NCI-H2196 (cell line): ENCODE measurements around the gene SLBP.
"Not testable (repeated sequence)": the region's sequence is repeated elsewhere in the genome, so short reads cannot be mapped to it uniquely, and the experiment has no call there.

ENCODE experiments used
- DNase-seq: peaks from one replicate; lab custom pipeline; 2025; ENCODE audit not compliant: unreplicated experiment; lab: John Stamatoyannopoulos, UW

Gene SLBP

GRCh38 chr4:1678244-1678643 is 33.9 kb downstream of the SLBP start:
- DNase-seq: no peak

GRCh38 chr4:1676605-1677525 is 35.3 kb downstream of the SLBP start:
- DNase-seq: no peak

- no peak for DNase-seq
Observed at GRCh38 chr4:1675802-1676137, 36.3 kb downstream of the SLBP start.

GRCh38 chr4:1675136-1675801 is 36.9 kb downstream of the SLBP start:
- no peak for DNase-seq

- DNase-seq: no peak
Observed at GRCh38 chr4:1674682-1675081, 37.4 kb downstream of the SLBP start.

GRCh38 chr4:1673671-1674070 is 38.4 kb downstream of the SLBP start:
- no peak for DNase-seq

- not testable (repeated sequence) for DNase-seq
Observed at GRCh38 chr4:1671011-1671410, 41.1 kb downstream of the SLBP start.

- DNase-seq: no peak
Observed at GRCh38 chr4:1670279-1670678, 41.8 kb downstream of the SLBP start.

- DNase-seq: no peak
Observed at GRCh38 chr4:1669850-1670249, 42.3 kb downstream of the SLBP start.

- DNase-seq: no peak
Observed at GRCh38 chr4:1669270-1669669, 42.8 kb downstream of the SLBP start.

GRCh38 chr4:1668488-1668840 is 43.7 kb downstream of the SLBP start:
- DNase-seq: peak; percentile 6

- no peak for DNase-seq
Observed at GRCh38 chr4:1667273-1667672, 44.8 kb downstream of the SLBP start.

- DNase-seq: no peak
Observed at GRCh38 chr4:1666391-1666790, 45.7 kb downstream of the SLBP start.

GRCh38 chr4:1664141-1664540 is 48.0 kb downstream of the SLBP start:
- no peak for DNase-seq

GRCh38 chr4:1663549-1663948 is 48.6 kb downstream of the SLBP start:
- no peak for DNase-seq

GRCh38 chr4:1661695-1662094 is 50.4 kb downstream of the SLBP start:
- DNase-seq: no peak

GRCh38 chr4:1660948-1661677 is 51.0 kb downstream of the SLBP start:
- no peak for DNase-seq

GRCh38 chr4:1659104-1660043 is 52.7 kb downstream of the SLBP start:
- DNase-seq: no peak

- no peak for DNase-seq
Observed at GRCh38 chr4:1658581-1658980, 53.5 kb downstream of the SLBP start.

- DNase-seq: no peak
Observed at GRCh38 chr4:1658146-1658545, 54.0 kb downstream of the SLBP start.

- no peak for DNase-seq
Observed at GRCh38 chr4:1656986-1657385, 55.1 kb downstream of the SLBP start.
